ENCODE measurements around the gene MMP11. TPM values are rescaled to one million over a fixed set of nuclear protein-coding genes. Genes with fewer than 3 reads are reported as not detected.

The MMP11 gene
- total RNA-seq, 1 donor from 2014 or later, result 7.6 TPM

- no peaks in the 10 kb centered on the region for H3K4me1 ChIP-seq
- intact Hi-C loops (cut with DNase I), result no loop called here
- H3K27me3 ChIP-seq, result no peaks in the 10 kb centered on the region
- no peak for TF ChIP-seq CTCF (IDR thresholded peaks at IDR 0.05)
- peaks cover 44 to 57% of the 10 kb centered on the region in 2 donors for H3K36me3 ChIP-seq
- DNase-seq (ENCODE audit: low spot score in 2 of 2), result no peak
- no peak overlapping the region for H3K27ac ChIP-seq
- no peaks in the 10 kb centered on the region for H3K9me3 ChIP-seq
- H3K4me3 ChIP-seq, result no peak overlapping the region
Measured at GRCh38 chr22:23827351-23827995, 54.8 kb downstream of the MMP11 start.

GRCh38 chr22:23828800-23829680, 56.4 kb downstream of the MMP11 start:
- H3K9me3 ChIP-seq, result no peaks in the 10 kb centered on the region
- peaks cover 42 to 54% of the 10 kb centered on the region in 2 donors for H3K36me3 ChIP-seq
- DNase-seq (ENCODE audit: low spot score in 2 of 2), result no peak
- no peaks in the 10 kb centered on the region for H3K4me1 ChIP-seq
- H3K4me3 ChIP-seq, result no peak overlapping the region
- no peak for TF ChIP-seq CTCF (IDR thresholded peaks at IDR 0.05)
- no peaks in the 10 kb centered on the region for H3K27me3 ChIP-seq
- intact Hi-C loops (cut with DNase I), result no loop called here
- H3K27ac ChIP-seq, result peak overlapping the region in 1 of 2 donors; percentile 2

GRCh38 chr22:23829845-23830372, 57.3 kb downstream of the MMP11 start:
- H3K4me1 ChIP-seq, result peaks cover 8% of the 10 kb centered on the region in 2 donors
- H3K36me3 ChIP-seq, result peaks cover 45 to 47% of the 10 kb centered on the region in 2 donors
- intact Hi-C loops (cut with DNase I), result no loop called here
- no peak overlapping the region for H3K27ac ChIP-seq
- no peaks in the 10 kb centered on the region for H3K27me3 ChIP-seq
- no peak for DNase-seq (ENCODE audit: low spot score in 2 of 2)
- H3K4me3 ChIP-seq, result no peak overlapping the region
- H3K9me3 ChIP-seq, result no peaks in the 10 kb centered on the region
- TF ChIP-seq CTCF (IDR thresholded peaks at IDR 0.05), result no peak

GRCh38 chr22:23831261-23831660, 58.6 kb downstream of the MMP11 start:
- Histone ChIP-seq H3K4me3 (no peak overlapping the region), H3K4me1 (peaks cover 14 to 18% of the 10 kb centered on the region in 2 donors), H3K27me3 (no peaks in the 10 kb centered on the region), H3K27ac (no peak overlapping the region), H3K36me3 (peaks cover 34 to 36% of the 10 kb centered on the region in 2 donors), H3K9me3 (no peaks in the 10 kb centered on the region)
- no peak for TF ChIP-seq CTCF (IDR thresholded peaks at IDR 0.05)
- DNase-seq (ENCODE audit: low spot score in 2 of 2), result no peak
- intact Hi-C loops (cut with DNase I), result no loop called here

GRCh38 chr22:23831781-23832180, 59.1 kb downstream of the MMP11 start:
- no peak overlapping the region for H3K27ac ChIP-seq
- intact Hi-C loops (cut with DNase I), result no loop called here
- no peaks in the 10 kb centered on the region for H3K27me3 ChIP-seq
- no peak for DNase-seq (ENCODE audit: low spot score in 2 of 2)
- H3K36me3 ChIP-seq, result peaks cover 28 to 31% of the 10 kb centered on the region in 2 donors
- TF ChIP-seq CTCF (IDR thresholded peaks at IDR 0.05), result no peak
- H3K4me3 ChIP-seq, result no peak overlapping the region
- peaks cover 14 to 18% of the 10 kb centered on the region in 2 donors for H3K4me1 ChIP-seq
- no peaks in the 10 kb centered on the region for H3K9me3 ChIP-seq

Data from ascending aorta (tissue), 2 donors.